ENCODE measurements around the gene ZNF780B.

The ZNF780B gene

GRCh38 chr19:39982883-39983282, 73.1 kb downstream of the ZNF780B start:
- no peaks in the 10 kb centered on the region for H3K27me3 ChIP-seq (ENCODE audit: control insufficient read depth, insufficient read depth, low read length)
- peaks cover 59% of the 10 kb centered on the region for H3K36me3 ChIP-seq (ENCODE audit: control insufficient read depth, insufficient read depth, low read length)
- H3K9ac ChIP-seq (ENCODE audit: low read length), result no peak overlapping the region
- no peak overlapping the region for H3K27ac ChIP-seq (ENCODE audit: low read depth, low read length)
- H3K9me3 ChIP-seq (ENCODE audit: control insufficient read depth, insufficient read depth, low read depth, low read length), result peaks cover 35% of the 10 kb centered on the region
- H3K4me3 ChIP-seq (ENCODE audit: low read depth, low read length), result no peak overlapping the region
- H3K4me1 ChIP-seq (ENCODE audit: control insufficient read depth, insufficient read depth, low read length), result no peaks in the 10 kb centered on the region

All from HUES6 (cell line).